ENCODE measurements around the gene LPIN1. TPM values are rescaled to one million over a fixed set of nuclear protein-coding genes. Genes with fewer than 3 reads are reported as not detected.

The LPIN1 gene
- total and polyA plus RNA-seq, 2 of the 13 experiments (the other 11 are each of a cell fraction or from before 2014, with no cell fraction given), result 9.7 to 19.4 TPM

- no peak for TF ChIP-seq CBFB (CRISPR knock-in tag; IDR thresholded peaks at IDR 0.05)
Observed at GRCh38 chr2:11873356-11874154, 127.1 kb downstream of the LPIN1 start (continued).

- no peak for ATAC-seq
- in situ Hi-C loops (cut with HindIII; ENCODE audit: extremely low pct_ligation_motif_present, low pct_unique_long_range_greater_than_20kb), result no loop called here
- 66% methylated on average over 15 of the region's 15 CpGs for WGBS (ENCODE audit: low lambda C conversion rate)
Observed at GRCh38 chr2:11874861-11875260, 128.4 kb downstream of the LPIN1 start.

More at GRCh38 chr2:11874861-11875260, 128.4 kb downstream of the LPIN1 start:
- no peak overlapping the region for H2AFZ ChIP-seq (ENCODE audit: low read length)
- no peak overlapping the region for H3K9ac ChIP-seq (ENCODE audit: insufficient read depth, low read depth, low read length)
- H3K4me2 ChIP-seq (ENCODE audit: low read depth, low read length), result no peak overlapping the region
- ChIA-PET POLR2A (no interaction called here), CTCF (ENCODE audit: low intra/inter-chr PET ratio, low total read pairs) (no interaction called here)
- no peaks in the 10 kb centered on the region for H4K20me1 ChIP-seq (ENCODE audit: insufficient read depth, low read length)
- H3K27me3 ChIP-seq (ENCODE audit: control insufficient read depth in 1 of 2, insufficient read depth in 2 of 2, low read length in 2 of 2), result peaks cover 0 to 17% of the 10 kb centered on the region in 2 experiments; a peak in 1 of 5 replicates
- DNase-seq (ENCODE audit: low spot score) (no peak), FAIRE-seq (no peak)
- H3K27ac ChIP-seq (ENCODE audit: extremely low read length, insufficient read depth, low read length), result no peak overlapping the region
- H3K4me1 ChIP-seq (ENCODE audit: insufficient read depth, low read length), result peaks cover 15% of the 10 kb centered on the region
- TF ChIP-seq REL (CRISPR knock-in tag; conservative IDR thresholded peaks at IDR 0.05) (no peak), DZIP1 (CRISPR knock-in tag; IDR thresholded peaks at IDR 0.05) (no peak), ZNF354B (CRISPR knock-in tag; IDR thresholded peaks at IDR 0.05) (no peak), ZNF292 (CRISPR knock-in tag; IDR thresholded peaks at IDR 0.05; ENCODE audit: borderline replicate concordance, low read depth) (no peak), HNRNPK (IDR thresholded peaks at IDR 0.05; ENCODE audit: low read depth, low read length, poor library complexity, severe bottlenecking) (peak; percentile 64)
- TF ChIP-seq, protein P1, sequence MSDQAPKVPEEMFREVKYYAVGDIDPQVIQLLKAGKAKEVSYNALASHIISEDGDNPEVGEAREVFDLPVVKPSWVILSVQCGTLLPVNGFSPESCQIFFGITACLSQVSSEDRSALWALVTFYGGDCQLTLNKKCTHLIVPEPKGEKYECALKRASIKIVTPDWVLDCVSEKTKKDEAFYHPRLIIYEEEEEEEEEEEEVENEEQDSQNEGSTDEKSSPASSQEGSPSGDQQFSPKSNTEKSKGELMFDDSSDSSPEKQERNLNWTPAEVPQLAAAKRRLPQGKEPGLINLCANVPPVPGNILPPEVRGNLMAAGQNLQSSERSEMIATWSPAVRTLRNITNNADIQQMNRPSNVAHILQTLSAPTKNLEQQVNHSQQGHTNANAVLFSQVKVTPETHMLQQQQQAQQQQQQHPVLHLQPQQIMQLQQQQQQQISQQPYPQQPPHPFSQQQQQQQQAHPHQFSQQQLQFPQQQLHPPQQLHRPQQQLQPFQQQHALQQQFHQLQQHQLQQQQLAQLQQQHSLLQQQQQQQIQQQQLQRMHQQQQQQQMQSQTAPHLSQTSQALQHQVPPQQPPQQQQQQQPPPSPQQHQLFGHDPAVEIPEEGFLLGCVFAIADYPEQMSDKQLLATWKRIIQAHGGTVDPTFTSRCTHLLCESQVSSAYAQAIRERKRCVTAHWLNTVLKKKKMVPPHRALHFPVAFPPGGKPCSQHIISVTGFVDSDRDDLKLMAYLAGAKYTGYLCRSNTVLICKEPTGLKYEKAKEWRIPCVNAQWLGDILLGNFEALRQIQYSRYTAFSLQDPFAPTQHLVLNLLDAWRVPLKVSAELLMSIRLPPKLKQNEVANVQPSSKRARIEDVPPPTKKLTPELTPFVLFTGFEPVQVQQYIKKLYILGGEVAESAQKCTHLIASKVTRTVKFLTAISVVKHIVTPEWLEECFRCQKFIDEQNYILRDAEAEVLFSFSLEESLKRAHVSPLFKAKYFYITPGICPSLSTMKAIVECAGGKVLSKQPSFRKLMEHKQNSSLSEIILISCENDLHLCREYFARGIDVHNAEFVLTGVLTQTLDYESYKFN (CRISPR knock-in tag; conservative IDR thresholded peaks at IDR 0.05), result no peak
- no peaks in the 10 kb centered on the region for H3K36me3 ChIP-seq (replicated peaks in 1 of 2; ENCODE audit: control insufficient read depth in 1 of 2, insufficient read depth in 2 of 2, low read length in 2 of 2)
- no peaks in the 10 kb centered on the region for H3K79me2 ChIP-seq (ENCODE audit: insufficient read depth, low read length)
- BruUV-seq (replicated peaks), result no TSS peak
- no peaks in the 10 kb centered on the region for H3K9me3 ChIP-seq (ENCODE audit: low read length)
- intact Hi-C loops (cut with micrococcal nuclease; ENCODE audit: unreplicated experiment), result no loop called here
- H3K4me3 ChIP-seq (replicated peaks in 1 of 3; ENCODE audit: insufficient read depth in 1 of 3, low read depth in 2 of 3, low read length in 3 of 3), result no peak overlapping the region
